NT2/D1 (cell line): ENCODE data around the gene CD200R1L.

Source experiments
- SUZ12 ChIP-seq: IDR thresholded peaks from 2 replicates; pipeline ENCODE4 v1.6.1; 2011; ENCODE audit not compliant: insufficient read length, insufficient read depth; ENCODE audit errors: extremely low read depth
- YY1 ChIP-seq: IDR thresholded peaks from 2 replicates; pipeline ENCODE4 v1.6.1; 2011; ENCODE audit not compliant: insufficient read length, insufficient read depth
- ZNF274 ChIP-seq: IDR thresholded peaks from 2 replicates; pipeline ENCODE4 v1.6.1; 2011; ENCODE audit warnings: mild to moderate bottlenecking, low read depth, low read length

DNA sequence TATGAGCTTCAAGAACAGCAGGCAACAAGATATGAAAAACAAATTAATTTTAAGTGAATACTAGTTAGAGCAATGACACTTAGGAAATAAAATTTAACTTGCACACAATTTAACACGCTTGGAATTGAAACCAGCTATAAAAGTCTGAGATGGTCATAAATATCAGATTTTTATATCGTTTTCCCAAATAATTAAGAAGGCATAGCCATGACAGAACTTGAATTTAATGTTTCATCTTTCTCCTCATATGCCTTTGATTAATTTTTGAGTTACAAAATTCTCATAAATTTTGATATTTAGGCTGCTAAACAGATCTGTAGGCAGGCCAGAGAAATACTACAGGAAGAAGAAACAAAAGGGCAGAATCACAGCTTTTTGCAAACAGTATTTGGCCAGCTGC lies 38.5 kb downstream of the CD200R1L start:
- TF ChIP-seq SUZ12 = no peak
- no peak for TF ChIP-seq ZNF274
- no peak for TF ChIP-seq YY1
